Epithelial cell of prostate (primary cell): ENCODE data around the gene LY6G6C.
A peak's percentile ranks its signal among the peaks of the same experiment; 100 is the strongest.
"Not testable (repeated sequence)": the region's sequence is repeated elsewhere in the genome, so short reads cannot be mapped to it uniquely, and the experiment has no call there.

ENCODE experiments used
- DNase-seq: peaks from one replicate; pipeline ENCODE4 v3.0.0-alpha.2; 2011; ENCODE audit warnings: low read depth, low spot score
- H3K27ac ChIP-seq: fragments of 450-650 bp; 2 replicates; pipeline ENCODE4 v1.5.1; 2017; ENCODE audit warnings: mild to moderate bottlenecking

The LY6G6C gene

DNA sequence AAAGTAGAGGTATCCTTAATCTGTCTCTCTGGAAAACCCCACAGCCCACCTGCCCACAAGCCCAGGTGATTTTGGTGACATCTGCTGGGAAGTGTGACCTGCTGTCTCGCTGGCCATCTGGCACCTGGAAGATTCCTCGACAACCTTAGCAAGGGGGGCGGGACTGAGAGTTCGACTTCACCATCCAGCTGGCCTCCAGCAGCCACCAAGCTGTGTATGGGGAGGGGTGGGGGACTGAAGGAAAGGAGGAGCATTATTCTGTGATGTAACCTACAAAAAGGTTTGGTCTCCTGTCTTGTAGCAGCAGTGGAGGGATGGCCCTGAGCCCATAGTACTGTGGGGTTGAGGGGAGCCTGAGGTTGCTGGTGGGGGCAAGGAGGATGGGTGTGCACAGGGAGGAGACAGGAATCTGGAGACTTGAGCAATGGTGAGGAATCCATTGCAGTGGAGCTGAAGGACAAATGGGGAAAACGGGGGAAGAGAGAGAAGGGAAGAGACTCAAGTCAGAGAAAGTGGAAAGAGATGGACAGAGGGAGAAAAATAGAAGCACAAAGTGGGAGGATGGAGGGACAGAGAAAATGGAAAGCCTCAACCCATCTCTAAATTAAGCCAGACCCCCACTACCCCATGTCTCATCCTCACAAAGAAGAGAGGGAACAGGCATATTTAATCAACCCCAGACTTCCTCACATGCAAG lies 10.9 kb downstream of the LY6G6C start:
- DNase-seq, result no peak
- no peak overlapping the region for H3K27ac ChIP-seq

DNA sequence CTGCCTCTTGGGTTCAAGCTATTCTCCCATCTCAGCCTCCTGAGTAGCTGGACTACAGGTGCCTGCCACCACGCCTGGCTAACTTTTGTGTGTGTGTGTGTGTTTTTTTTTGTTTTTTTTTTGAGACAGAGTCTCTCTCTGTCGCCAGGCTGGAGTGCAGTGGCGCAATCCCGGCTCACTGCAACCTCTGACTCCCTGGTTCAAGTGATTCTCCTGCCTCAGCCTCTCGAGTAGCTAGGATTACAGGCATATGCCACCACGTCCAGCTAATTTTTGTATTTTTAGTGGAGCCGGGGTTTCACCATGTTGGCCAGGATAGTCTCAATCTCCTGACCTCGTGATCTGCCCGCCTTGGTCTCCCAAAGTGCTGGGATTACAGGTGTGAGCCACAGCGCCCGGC lies 12.4 kb downstream of the LY6G6C start:
- DNase-seq, H3K27ac ChIP-seq: not testable (repeated sequence)

DNA sequence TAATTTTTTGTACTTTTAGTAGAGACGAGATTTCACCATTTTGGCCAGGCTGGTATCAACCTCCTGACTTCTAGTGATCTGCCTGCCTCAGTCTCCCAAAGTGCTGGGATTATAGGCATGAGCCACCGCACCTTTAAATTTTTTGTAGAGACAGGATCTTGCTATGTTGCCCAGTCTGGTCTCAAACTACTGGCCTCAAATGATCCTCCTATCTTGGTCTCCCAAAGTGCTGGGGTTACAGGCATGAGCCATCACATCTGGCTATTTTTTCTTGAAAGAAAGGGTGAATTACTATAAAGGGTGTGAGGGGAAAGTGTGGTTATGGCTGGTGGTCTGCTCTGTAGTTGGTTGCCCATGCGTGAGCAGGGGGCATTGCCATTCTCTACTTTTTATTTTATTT lies 13.3 kb downstream of the LY6G6C start:
- no peak overlapping the region for H3K27ac ChIP-seq
- DNase-seq, result no peak

DNA sequence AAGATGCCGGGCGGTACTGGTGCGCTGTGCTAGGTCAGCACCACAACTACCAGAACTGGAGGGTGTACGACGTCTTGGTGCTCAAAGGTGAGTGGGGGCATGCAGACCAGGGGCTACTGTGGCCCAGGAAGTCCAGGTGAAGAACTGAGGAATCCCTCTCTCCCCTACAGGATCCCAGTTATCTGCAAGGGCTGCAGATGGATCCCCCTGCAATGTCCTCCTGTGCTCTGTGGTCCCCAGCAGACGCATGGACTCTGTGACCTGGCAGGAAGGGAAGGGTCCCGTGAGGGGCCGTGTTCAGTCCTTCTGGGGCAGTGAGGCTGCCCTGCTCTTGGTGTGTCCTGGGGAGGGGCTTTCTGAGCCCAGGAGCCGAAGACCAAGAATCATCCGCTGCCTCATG lies 13.8 kb downstream of the LY6G6C start:
- DNase-seq, result no peak
- no peak overlapping the region for H3K27ac ChIP-seq

DNA sequence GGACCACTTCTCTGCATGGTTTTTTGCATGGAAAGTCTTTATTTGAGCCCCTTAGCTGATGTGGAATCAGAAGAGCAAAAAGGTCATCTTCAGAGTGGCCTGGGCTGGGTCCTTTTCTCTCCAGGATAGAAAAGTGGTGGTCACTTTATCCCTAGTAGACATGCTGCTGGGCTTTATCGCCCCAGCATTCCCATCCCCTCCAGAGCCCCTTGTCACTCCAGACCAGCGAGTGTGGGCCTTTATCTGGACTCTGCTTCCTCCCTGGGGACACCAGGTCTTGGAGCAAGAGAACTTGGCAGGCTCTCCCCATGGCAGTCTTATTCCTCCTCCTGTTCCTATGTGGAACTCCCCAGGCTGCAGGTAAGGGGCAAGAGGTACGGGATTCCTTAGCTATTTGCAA lies 14.9 kb downstream of the LY6G6C start, which contains the start of gene LY6G6F:
Gene LY6G6F (plus strand): TSS at position 268 of the 400 bp plus-strand sequence. CDS start 41 bp downstream, at position 309.
- no peak within 1 kb of the TSS for H3K27ac ChIP-seq
- DNase-seq, result no peak

DNA sequence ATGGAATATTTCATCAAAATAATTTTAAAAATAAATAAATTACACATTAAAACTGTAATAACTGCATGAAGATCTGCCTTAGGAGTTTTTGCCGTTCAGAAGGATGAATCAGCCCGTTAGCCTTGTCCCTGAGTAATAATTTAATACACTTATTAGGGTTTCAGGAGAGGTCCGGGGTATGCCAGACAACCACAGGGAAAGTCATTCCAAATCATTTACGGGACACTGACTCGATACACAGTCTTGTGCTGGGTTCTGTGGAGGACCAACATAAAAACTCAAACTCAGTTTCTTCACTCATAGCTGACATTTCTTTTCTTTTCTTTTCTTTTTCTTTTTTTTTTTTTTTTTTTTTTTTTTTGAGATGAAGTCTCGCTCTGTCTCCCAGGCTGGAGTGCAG lies 15.6 kb downstream of the LY6G6C start:
- no peak for DNase-seq
- no peak overlapping the region for H3K27ac ChIP-seq

DNA sequence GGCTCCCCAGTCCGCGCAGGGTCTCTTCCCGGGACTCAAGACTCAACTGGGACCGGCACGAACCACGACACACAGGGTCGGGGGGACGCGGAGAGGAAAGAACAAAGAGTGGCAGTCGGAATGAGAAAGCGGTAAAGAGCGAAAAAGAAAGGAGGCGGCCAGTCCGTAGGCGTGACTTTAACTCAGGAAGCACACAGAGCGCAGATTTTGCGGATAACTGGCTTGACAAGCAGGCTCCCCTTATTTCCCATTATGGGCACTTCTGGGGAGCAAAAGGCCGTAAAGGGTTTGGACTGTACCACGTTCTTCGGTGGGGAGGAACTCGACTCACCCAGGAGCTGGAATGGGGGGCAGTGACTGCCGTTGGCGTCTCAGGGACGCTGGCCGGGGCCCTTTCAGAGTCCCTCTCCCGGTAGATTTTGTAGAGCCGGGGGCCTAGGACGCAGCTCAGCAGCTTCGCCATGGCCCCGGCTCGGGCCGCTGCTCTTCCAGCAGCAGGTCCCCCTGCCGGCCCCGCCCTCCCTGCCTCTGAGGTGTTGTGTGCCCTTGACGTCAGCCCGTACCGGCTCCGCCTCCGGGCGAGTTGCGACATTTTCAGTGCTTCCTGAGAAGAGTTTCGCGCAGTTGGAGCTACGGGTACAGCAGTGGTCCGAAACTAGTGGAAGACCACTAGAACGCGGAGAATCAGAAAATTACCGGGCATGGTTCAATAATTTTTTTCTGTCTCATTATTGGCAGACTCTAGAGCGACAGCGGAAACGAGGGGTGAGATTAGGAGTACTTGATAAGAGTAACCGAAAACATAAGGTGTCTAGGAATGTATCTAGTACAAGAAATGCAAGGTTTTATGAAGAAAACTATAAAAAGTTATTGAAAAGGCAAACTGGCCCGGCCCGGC lies 18.5 kb downstream of the LY6G6C start, which contains the start of gene ABHD16A:
Gene ABHD16A (minus strand): TSS at position 506 of the 898 bp plus-strand sequence. CDS start 43 bp downstream, at position 463.
- H3K27ac ChIP-seq, result peak within 1 kb of the TSS; percentile 74
- DNase-seq, result peak; percentile 83

DNA sequence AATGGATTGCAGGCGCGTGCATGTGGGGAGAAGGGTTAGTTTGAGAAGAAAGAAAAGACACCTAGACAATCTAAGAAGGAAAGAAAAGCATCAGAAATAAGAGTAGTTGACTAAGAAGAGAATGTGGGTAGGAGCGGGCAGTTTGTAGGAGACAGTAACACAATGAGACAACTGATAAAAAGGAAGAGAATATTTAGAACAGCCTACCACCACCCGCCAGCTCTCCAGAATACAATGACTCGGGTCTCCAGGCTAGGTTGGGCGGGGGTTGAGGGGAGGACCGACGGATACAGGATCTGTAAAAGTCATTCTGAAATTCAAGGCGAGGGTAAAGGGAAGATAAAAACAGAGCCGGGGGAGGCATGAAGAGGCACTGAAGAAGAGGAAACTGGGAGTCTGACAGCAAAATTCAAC lies 19.1 kb downstream of the LY6G6C start:
- H3K27ac ChIP-seq, result peak overlapping the region; percentile 74
- no peak for DNase-seq

DNA sequence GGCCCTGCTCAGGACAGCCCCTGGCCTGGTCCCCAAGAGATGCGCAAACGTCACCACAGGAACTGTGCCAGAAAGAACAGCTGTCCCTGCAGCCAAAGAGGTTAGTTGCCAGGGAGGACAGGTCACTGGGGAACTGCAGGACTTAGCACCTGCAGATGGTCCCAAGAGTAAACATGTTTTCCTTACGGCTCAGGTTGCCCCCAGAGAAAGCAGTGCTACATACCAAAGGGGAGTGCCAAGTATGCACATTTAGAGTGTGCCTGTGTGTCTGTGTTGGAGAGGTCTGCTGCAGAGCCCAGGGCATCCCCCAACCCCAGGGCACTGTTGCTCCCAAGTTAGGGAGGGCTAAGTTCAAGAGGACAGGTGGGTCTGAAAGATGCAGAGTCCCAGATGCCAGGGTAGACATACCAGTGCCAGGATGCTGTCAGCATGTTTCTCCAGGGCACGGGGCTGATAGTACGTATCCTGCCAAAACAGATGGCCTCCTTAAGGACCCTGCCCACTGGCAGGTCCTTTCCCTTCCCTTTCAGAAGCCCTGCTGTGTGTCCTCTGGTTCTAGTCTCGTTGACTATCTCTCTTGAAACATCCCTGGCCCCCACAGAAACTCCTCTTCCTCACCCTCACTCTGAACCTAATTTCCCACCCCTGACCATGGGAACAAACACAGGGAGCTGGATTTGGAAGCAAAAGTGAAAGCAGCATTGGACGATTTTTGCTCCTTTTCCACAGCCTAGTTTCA lies 19.7 kb downstream of the LY6G6C start:
- DNase-seq, result no peak
- H3K27ac ChIP-seq, result no peak overlapping the region

DNA sequence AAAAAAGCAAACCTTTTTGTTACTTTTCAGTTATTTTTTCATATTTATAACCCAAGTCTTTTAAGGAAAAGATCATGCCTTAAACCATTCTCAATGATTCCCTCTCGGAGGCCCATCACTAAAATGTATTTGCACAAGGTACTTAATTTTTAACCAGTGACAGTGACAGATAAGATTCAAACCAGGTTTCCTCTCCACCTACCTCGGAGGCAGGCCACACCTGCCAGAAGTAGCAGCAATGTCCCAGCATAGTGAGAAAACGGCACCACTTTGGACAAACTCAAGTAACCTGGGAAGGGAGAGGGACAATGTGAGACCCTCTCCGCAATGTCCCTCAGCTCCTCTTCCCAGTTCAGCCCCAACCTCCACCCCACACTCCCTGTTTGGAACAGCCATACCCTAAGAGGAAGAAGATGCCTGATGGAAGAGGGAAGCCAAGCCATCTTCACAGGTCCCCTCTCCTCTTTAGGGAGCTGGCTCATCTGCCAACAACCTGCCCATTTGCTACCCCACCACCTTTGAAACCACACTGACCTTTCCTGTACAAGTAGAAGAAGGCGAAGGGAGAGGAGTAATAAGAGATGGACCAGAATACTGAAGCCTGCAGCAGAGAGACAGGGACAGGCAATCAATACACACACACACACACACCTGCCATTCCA lies 20.7 kb downstream of the LY6G6C start:
- no peak overlapping the region for H3K27ac ChIP-seq
- no peak for DNase-seq

DNA sequence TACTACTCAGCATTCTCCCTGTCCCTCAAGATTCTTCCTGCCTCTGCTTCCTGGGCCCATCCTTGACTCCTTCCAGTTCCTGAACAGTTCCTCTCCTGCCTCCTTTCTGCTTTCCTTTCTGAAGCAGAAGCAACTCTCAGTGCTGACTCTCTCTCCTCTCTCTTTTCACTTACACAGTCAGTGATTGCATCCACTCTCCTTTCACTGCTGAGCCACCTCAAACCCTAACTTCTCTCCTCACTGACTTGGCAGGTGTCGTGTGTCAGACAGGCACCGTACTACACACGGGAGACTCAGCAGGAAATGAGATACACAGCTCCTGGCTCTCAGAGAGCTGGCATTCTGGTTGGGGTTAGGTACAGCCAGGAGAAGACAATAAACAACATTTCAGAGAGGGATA lies 24.0 kb downstream of the LY6G6C start:
- no peak overlapping the region for H3K27ac ChIP-seq
- DNase-seq, result no peak

DNA sequence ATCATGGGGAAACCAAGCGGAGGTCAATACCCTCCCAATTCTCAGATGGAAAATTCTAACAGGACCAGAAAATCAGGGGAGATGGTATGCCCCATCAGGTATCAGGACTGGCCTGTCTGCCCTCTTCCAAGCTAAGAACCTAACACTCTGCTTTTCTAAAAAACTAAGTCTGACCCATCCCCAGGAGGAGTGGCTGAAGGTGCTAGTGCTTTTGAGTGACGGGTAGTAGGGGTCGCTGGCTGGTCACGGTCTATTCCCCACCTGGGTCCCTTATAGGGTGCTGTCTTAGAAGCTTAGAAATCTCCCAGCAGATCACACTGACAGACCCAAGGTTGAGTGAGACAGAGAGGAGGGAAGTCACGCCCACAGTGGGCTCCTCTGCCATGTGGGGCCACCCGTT lies 28.0 kb downstream of the LY6G6C start:
- DNase-seq, result no peak

DNA sequence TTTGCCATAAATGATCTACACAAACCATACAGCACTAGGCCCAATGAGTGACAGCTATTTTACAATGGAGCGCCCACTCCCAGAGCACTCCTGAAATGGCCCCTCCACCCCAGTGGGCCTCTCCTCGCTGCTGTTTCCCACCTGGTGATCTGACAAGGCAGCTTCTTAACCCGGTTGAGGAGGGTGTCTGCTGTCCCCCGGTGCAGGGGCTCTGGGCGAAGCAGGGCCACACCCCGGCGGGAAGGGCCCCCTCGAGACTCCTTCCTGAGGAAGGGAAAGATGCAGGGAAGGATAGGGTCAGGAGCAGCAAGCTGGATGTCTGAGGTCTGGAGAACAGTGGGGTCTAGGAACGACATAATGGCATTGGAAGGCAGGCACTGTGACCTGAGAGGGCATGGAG lies 28.7 kb downstream of the LY6G6C start:
- H3K27ac ChIP-seq, result no peak overlapping the region
- DNase-seq, result no peak

More for the DNA sequence above, 28.0 kb downstream of the LY6G6C start:
- no peak overlapping the region for H3K27ac ChIP-seq

DNA sequence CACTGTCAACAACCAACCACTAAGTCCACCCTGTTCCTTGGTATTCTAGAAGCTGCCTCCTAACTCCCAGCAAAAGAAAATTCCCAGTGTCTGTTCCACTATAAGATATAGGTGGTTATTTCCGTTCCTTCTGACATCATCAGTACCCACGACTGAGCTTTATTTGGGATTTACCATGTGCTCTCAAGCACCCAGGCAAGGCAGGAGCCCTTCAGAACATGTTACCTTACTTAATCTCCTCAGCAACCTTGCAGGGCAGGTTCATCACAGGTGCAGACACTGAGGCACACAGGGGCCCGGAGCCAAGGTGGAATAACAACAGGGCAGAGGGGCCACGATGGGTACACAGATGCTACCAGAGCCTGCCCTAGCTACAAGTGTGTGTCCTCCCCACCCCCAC lies 29.2 kb downstream of the LY6G6C start:
- no peak for DNase-seq

DNA sequence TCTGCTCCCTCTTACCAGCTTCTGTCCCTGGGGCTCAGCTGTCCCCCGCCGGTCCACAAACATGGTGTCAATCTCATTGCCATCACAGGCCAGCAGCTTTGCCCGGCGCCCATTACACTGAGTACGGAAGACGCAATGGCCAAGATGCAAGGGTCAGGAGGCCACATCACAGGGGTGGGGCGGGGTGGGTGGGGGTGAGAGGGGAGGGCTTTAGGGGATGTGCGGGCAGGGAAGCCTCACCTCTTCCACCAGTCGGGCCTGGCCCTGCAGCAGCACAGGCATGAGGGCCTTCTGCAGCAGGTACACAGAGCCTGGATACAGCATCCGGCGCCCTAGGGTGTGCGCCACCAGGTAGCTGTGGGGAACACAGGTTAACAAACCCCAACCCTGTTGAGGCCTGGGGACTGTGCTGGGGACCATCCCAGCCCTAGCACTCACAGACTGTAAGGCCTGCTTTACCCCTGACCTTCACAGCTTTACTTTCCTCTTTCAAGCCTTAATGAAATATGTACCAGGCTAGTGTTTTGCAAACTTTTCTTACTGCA lies 29.9 kb downstream of the LY6G6C start:
- no peak for DNase-seq
- no peak overlapping the region for H3K27ac ChIP-seq

More for the DNA sequence above, 29.2 kb downstream of the LY6G6C start:
- no peak overlapping the region for H3K27ac ChIP-seq

DNA sequence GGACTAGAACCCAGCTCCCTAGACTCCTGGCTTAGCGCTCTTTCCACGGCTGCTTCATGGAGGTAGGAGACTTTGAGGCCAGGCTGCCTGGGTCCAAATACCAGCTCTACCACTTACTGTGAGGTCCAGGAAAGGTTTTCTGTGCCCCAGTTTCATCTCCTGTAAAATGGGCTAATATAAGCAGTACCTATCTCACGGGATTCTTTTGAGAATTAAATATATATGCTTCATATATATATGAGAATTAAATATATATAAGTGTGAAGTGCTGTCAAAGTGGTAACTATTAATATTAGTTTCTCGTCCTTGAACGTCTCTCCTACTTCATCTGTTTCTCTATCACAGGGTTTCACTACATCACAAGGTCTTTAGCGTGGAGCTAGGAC lies 30.5 kb downstream of the LY6G6C start:
- no peak for DNase-seq
- H3K27ac ChIP-seq, result no peak overlapping the region

DNA sequence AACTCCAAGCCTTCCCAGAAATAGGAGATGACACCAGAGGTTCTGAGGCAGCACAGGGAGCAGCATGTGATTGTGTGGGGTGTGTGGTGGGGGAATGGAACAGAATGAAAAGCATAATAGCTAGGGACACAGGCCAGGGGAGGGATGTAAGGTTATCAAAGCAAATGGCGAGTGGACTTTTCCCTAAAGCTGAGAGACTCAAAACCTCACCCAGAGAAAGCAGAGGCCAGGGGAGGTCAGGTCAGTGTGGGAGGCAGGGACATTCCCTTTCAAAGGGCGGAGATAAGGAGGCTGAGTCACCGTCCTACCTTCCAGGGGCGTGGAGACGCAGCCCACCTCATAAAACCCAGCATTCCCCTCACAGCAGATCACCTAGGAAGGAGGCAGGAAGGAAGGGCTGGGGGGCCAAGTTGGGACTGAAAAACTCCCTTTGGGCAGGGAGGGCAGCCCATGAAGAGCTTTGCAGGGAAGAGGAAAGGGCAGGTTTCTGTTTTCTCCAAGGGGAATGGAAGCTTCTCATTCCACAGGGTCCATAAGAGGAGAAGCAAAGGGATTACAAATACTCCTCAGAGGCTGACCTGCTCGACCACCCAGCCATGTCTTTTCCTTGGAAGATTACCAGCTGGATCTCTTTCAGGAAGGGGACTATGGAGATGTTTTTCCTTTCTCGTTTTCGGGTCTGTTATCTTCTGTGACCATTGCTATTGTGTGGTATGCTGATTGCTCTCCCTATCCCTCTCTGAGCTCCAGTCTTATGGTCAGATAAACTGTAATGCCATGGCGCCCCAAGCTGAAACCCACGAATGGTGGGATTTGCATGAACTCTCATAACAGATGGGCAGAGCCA lies 31.1 kb downstream of the LY6G6C start:
- H3K27ac ChIP-seq, result no peak overlapping the region
- no peak for DNase-seq

DNA sequence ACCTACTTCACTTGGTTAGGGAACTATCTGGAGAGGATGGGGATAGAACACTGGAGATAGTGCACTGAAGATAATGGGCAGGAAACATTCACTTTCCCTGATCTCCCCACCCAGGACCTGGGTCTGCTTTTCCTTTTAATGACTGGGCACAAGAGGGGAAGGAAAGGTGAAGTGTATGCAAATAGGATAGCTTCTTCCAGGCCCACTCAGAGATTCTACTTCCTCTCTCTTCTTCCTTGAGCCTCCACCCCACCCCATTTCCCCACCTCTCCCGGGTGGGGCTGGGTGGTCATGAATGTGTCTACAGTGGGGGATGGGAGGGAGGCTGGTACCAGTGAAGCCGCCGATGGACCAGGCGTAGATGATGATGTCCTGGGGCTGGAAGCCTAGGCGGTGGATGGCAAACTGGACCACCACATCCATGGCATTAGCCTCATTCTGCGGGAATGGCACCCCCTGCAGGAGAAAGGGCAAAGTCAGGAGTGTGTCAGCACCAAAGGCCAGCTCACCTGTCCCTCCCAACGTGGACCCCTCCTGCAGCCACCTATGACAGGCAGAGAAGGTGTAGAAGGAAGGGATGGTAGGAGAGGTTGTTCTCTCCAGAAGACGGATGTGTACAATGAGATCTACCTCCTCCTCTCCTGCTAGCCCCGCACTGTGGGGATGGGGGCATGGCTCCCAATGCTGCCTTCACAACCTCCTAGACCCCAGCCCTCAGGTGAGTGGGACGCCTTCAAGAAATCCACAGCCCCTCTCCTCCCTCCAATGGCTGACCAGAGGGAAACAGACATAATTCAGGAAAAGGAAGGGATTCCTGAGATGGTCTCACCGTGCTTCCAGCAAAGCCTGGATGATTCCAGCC lies 32.1 kb downstream of the LY6G6C start:
- DNase-seq, result no peak
- H3K27ac ChIP-seq, result no peak overlapping the region
